ENCODE measurements around the gene TBCEL.

The TBCEL gene

DNA sequence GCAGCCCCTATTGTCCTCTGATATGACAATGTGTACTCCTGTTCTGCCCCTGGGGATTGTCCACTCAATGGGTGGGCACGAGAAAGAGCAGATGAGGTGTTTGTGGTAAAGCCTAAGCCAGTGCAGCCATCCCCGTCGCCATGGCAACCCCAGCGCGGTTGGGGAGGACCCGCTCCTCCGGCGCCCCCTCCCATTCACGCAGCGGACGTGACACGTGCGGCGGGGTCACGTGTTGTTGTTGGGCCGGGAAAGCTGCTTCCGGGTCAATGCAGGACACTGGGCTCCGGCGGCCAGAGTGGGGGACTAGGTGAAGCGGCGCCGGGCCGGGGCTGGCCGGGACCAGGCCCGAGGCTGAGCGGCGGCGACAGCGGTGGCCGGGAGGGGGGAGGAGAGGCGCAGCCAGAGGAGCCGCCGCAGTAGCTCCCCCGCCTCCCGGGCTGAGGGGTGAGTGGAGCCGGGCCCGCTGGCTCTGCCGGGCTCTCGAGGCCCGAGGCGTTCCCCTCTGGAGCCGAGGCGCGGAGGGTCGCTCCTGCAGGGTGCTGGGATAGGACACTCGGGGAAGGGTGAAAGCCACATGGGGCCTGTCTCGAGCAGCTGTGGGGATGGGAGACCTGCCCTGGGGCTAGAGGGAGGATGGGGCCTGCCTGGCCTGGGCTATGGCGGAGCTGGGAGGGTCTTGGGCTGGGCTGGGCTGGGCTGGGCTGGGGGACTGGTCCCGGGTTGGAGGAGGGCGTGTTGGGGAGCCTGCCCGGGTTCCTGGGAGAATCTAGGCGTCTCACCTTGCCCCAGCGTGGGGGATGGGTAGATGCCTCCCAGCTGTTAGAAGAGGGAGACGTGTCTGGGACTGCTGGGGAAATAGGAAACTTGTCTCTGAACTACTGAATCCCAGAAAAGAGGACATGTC lies at the start of gene TBCEL:
TSS of gene TBCEL (plus strand) at position 255 of the 904 bp plus-strand sequence. CDS start 21,589 bp downstream, outside the sequence.
- Histone ChIP-seq H3K9ac (ENCODE audit: low read depth, low read length) (peak within 1 kb of the TSS; percentile 68), H3K27ac (ENCODE audit: low read depth, low read length) (peak within 1 kb of the TSS; percentile 66)

GRCh38 chr11:120974466-120974865 lies 49.4 kb upstream of the TBCEL start:
- no peak overlapping the region for H3K4me3 ChIP-seq (ENCODE audit: low read depth, low read length)
- no peaks in the 10 kb centered on the region for H3K27me3 ChIP-seq (ENCODE audit: control insufficient read depth, insufficient read depth, low read length)
- H3K9ac ChIP-seq (ENCODE audit: low read depth, low read length), result no peak overlapping the region
- no peaks in the 10 kb centered on the region for H3K36me3 ChIP-seq (ENCODE audit: control insufficient read depth, insufficient read depth, low read length)
- no peaks in the 10 kb centered on the region for H3K9me3 ChIP-seq (ENCODE audit: control insufficient read depth, insufficient read depth, low read length)
- no peaks in the 10 kb centered on the region for H3K4me1 ChIP-seq (ENCODE audit: control insufficient read depth, insufficient read depth, low read length)
- H3K27ac ChIP-seq (ENCODE audit: low read depth, low read length), result no peak overlapping the region

More for the DNA sequence above, at the start of gene TBCEL:
- Histone ChIP-seq H3K36me3 (ENCODE audit: control insufficient read depth, insufficient read depth, low read length) (no peaks in the 10 kb centered on the region), H3K4me3 (ENCODE audit: low read depth, low read length) (peak within 1 kb of the TSS; percentile 75), H3K27me3 (ENCODE audit: control insufficient read depth, insufficient read depth, low read length) (no peaks in the 10 kb centered on the region), H3K4me1 (ENCODE audit: control insufficient read depth, insufficient read depth, low read length) (peaks cover 12% of the 10 kb centered on the region), H3K9me3 (ENCODE audit: control insufficient read depth, insufficient read depth, low read length) (no peaks in the 10 kb centered on the region)

- Histone ChIP-seq H3K4me1 (ENCODE audit: control insufficient read depth, insufficient read depth, low read length) (no peaks in the 10 kb centered on the region), H3K36me3 (ENCODE audit: control insufficient read depth, insufficient read depth, low read length) (no peaks in the 10 kb centered on the region), H3K9me3 (ENCODE audit: control insufficient read depth, insufficient read depth, low read length) (no peaks in the 10 kb centered on the region), H3K27me3 (ENCODE audit: control insufficient read depth, insufficient read depth, low read length) (no peaks in the 10 kb centered on the region), H3K27ac (ENCODE audit: low read depth, low read length) (peak overlapping the region; percentile 37), H3K4me3 (ENCODE audit: low read depth, low read length) (no peak overlapping the region), H3K9ac (ENCODE audit: low read depth, low read length) (no peak overlapping the region)
Observed at GRCh38 chr11:120974965-120975364, 48.9 kb upstream of the TBCEL start.

GRCh38 chr11:120977266-120978137 lies 46.4 kb upstream of the TBCEL start:
- no peak overlapping the region for H3K4me3 ChIP-seq (ENCODE audit: low read depth, low read length)

DNA sequence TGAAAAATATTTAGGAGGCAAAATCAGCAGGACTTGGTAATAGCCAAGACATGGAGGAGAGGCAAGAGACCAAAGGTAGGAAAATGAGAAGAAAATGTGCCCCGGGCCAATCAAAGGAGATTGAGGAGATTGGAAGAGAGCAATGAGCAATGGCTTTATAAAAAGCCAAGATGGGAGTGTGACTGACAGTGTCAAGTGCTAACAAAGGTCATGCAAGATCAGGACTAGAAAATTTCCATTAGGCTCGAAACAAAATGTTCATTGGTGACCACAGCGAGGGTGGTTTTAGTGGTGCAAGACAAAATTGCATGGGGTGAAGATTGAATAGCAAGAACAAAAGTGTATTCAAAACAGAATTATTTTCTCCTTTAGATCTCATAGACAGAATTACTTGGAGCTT lies 45.2 kb upstream of the TBCEL start:
- Histone ChIP-seq H3K27ac (ENCODE audit: low read depth, low read length) (no peak overlapping the region), H3K9ac (ENCODE audit: low read depth, low read length) (no peak overlapping the region), H3K4me1 (ENCODE audit: control insufficient read depth, insufficient read depth, low read length) (no peaks in the 10 kb centered on the region), H3K9me3 (ENCODE audit: control insufficient read depth, insufficient read depth, low read length) (no peaks in the 10 kb centered on the region), H3K27me3 (ENCODE audit: control insufficient read depth, insufficient read depth, low read length) (no peaks in the 10 kb centered on the region), H3K4me3 (ENCODE audit: low read depth, low read length) (no peak overlapping the region), H3K36me3 (ENCODE audit: control insufficient read depth, insufficient read depth, low read length) (no peaks in the 10 kb centered on the region)

More at GRCh38 chr11:120977266-120978137, 46.4 kb upstream of the TBCEL start:
- no peaks in the 10 kb centered on the region for H3K36me3 ChIP-seq (ENCODE audit: control insufficient read depth, insufficient read depth, low read length)
- no peaks in the 10 kb centered on the region for H3K4me1 ChIP-seq (ENCODE audit: control insufficient read depth, insufficient read depth, low read length)
- H3K27me3 ChIP-seq (ENCODE audit: control insufficient read depth, insufficient read depth, low read length), result no peaks in the 10 kb centered on the region
- H3K27ac ChIP-seq (ENCODE audit: low read depth, low read length), result no peak overlapping the region
- H3K9me3 ChIP-seq (ENCODE audit: control insufficient read depth, insufficient read depth, low read length), result no peaks in the 10 kb centered on the region
- no peak overlapping the region for H3K9ac ChIP-seq (ENCODE audit: low read depth, low read length)

DNA sequence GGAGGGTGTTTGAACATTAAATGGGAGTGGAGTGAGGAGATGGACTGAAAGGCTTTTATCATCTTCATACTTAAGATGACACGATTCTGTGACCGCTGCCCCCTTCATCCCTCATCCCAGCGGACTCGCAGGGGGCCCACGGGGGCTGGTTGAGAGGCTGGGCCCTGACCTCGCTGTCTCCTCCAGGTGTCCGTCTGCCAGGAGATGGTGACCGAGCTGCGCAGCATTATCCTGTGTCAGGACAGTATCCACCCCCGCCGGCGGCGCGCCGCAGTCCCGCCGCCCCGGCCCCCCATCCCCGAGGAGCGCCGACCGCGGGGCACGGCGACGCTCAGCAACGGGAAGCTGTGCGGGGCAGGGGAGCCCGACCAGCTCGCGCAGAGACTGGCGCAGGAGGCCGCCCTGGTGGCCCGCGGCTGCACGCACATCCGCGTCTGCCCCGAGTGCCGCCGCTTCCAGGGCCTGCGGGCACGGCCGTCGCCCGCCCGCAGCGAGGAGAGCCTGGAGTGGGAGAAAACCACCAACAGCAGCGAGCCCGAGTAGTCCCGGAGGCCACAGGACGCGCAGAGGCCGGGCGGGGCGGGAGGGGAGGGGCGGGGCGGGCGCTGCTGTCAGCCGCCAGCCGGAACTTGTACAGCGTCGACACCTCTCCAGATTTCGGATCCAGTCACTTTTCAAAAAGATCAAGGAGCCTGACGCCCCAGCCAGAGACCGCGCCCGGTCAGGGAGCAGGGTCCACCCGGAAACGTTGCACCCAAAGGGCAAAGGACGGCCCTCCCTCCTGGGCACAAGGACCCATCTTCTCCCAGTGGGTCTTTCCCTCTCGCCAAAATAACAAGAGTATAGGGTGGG lies 38.0 kb upstream of the TBCEL start:
- Histone ChIP-seq H3K36me3 (ENCODE audit: control insufficient read depth, insufficient read depth, low read length) (no peaks in the 10 kb centered on the region), H3K27me3 (ENCODE audit: control insufficient read depth, insufficient read depth, low read length) (peaks cover 20% of the 10 kb centered on the region), H3K9me3 (ENCODE audit: control insufficient read depth, insufficient read depth, low read length) (no peaks in the 10 kb centered on the region), H3K9ac (ENCODE audit: low read depth, low read length) (no peak overlapping the region), H3K4me1 (ENCODE audit: control insufficient read depth, insufficient read depth, low read length) (peaks cover 37% of the 10 kb centered on the region), H3K4me3 (ENCODE audit: low read depth, low read length) (peak overlapping the region; percentile 53), H3K27ac (ENCODE audit: low read depth, low read length) (no peak overlapping the region)

DNA sequence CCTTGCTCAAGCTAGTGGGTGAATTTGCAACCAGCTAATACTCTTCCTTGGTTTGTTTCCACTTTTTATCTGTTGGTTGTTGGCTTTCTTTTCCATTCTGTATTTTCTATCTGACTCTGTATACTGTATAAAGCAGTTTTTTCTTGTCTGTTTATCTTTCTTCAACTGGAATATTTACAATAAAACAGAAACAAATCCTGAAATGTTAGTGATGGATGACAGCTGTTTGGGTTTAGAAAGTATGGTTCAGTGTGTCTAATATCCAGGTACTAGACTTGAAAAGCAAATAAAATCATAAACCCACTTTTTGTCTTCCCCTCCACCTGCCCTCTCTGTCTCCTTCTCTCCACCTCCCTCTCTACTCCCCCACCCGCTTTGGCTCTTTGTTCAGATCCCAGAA lies 35.3 kb upstream of the TBCEL start:
- peaks cover 20% of the 10 kb centered on the region for H3K27me3 ChIP-seq (ENCODE audit: control insufficient read depth, insufficient read depth, low read length)
- no peaks in the 10 kb centered on the region for H3K9me3 ChIP-seq (ENCODE audit: control insufficient read depth, insufficient read depth, low read length)
- H3K4me1 ChIP-seq (ENCODE audit: control insufficient read depth, insufficient read depth, low read length), result peaks cover 42% of the 10 kb centered on the region
- H3K9ac ChIP-seq (ENCODE audit: low read depth, low read length), result no peak overlapping the region
- no peaks in the 10 kb centered on the region for H3K36me3 ChIP-seq (ENCODE audit: control insufficient read depth, insufficient read depth, low read length)
- no peak overlapping the region for H3K27ac ChIP-seq (ENCODE audit: low read depth, low read length)
- H3K4me3 ChIP-seq (ENCODE audit: low read depth, low read length), result no peak overlapping the region

DNA sequence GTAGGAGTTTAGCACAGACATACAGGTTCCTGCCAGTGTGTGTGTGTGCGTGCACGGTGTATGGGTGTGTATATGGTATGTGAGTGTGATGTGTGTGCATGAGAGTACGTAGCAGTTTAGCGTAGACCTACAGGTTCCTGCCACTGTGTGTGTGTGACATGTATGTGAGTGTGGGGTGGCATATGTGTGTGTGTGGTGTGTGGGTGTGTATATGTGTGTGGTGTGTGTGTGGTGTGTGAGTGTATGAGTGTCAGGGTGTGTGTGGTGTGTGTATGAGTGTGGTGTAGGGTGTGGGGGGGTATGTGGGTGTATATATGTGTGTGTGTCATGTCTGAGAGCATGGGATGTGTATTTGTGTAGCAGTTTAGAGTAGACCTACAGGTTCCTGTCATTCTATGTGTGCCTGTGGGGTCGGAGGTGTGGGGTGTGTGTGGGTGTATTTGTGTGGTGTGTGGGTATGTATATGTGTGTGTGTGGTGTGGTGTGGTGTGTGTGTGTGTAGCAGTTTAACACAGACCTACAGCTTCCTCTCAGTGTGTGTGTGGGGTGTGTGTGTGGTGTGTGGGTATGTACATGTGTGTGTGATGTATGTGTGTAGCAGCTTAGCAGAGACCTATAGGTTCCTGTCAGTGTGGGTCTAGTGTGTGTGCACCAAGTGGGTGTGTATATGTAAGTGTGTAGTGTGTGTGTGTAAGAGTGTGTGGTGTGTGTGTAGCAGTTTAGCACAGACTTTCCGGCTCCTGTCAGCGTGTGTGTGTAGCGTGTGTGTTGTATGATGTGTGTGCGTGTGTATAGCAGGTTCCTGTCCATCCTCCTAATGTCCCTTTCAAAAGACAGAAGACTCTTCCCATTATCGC lies 31.8 kb upstream of the TBCEL start:
- no peak overlapping the region for H3K27ac ChIP-seq (ENCODE audit: low read depth, low read length)
- no peaks in the 10 kb centered on the region for H3K27me3 ChIP-seq (ENCODE audit: control insufficient read depth, insufficient read depth, low read length)
- H3K9me3 ChIP-seq (ENCODE audit: control insufficient read depth, insufficient read depth, low read length), result no peaks in the 10 kb centered on the region
- no peak overlapping the region for H3K9ac ChIP-seq (ENCODE audit: low read depth, low read length)
- no peak overlapping the region for H3K4me3 ChIP-seq (ENCODE audit: low read depth, low read length)
- peaks cover 38% of the 10 kb centered on the region for H3K4me1 ChIP-seq (ENCODE audit: control insufficient read depth, insufficient read depth, low read length)
- H3K36me3 ChIP-seq (ENCODE audit: control insufficient read depth, insufficient read depth, low read length), result no peaks in the 10 kb centered on the region

GRCh38 chr11:120994091-120994859 lies 29.6 kb upstream of the TBCEL start:
- Histone ChIP-seq H3K36me3 (ENCODE audit: control insufficient read depth, insufficient read depth, low read length) (no peaks in the 10 kb centered on the region), H3K9ac (ENCODE audit: low read depth, low read length) (no peak overlapping the region), H3K27ac (ENCODE audit: low read depth, low read length) (no peak overlapping the region), H3K4me3 (ENCODE audit: low read depth, low read length) (no peak overlapping the region), H3K4me1 (ENCODE audit: control insufficient read depth, insufficient read depth, low read length) (peaks cover 15% of the 10 kb centered on the region), H3K27me3 (ENCODE audit: control insufficient read depth, insufficient read depth, low read length) (no peaks in the 10 kb centered on the region), H3K9me3 (ENCODE audit: control insufficient read depth, insufficient read depth, low read length) (no peaks in the 10 kb centered on the region)

Measured in HUES48 (cell line).